H1 (cell line): ENCODE data around the gene CNRIP1. TPM values are rescaled to one million over a fixed set of nuclear protein-coding genes. Genes with fewer than 3 reads are reported as not detected.

ENCODE experiments used
- CTCF ChIA-PET: fragments of 300-600 bp; sonication (Branson Sonifier 250); formaldehyde crosslinking; loops from one replicate; lab custom pipeline; 2021; ENCODE audit not compliant: partially characterized antibody; lab: Charles Lee
- POLR2A ChIA-PET: fragments of 300-600 bp; sonication (Branson Sonifier 250); formaldehyde crosslinking; loops from one replicate; lab custom pipeline; 2021; ENCODE audit warnings: inconsistent platforms; ENCODE audit not compliant: partially characterized antibody; lab: Charles Lee
- DNase-seq, 2 experiments: peaks; one replicate each; pipeline versions ENCODE4 v3.0.0 to v3.0.0-alpha.2; 2010 to 2022; ENCODE audit warnings: low spot score in 2 of 2, low read depth in 1 of 2, mixed read lengths in 1 of 2
- FAIRE-seq: peaks from 2 replicates; lab custom pipeline; 2011; peaks lifted over from hg19 to GRCh38; lab: Jason Lieb, UNC
- H2AFZ ChIP-seq: 2 replicates; pipeline ENCODE4 v1.8.1; 2012; ENCODE audit warnings: low read length, inconsistent platforms
- H2AK5ac ChIP-seq: 2 replicates; pipeline ENCODE4 v1.6.1; 2013; ENCODE audit warnings: low read depth, low read length
- H2BK120ac ChIP-seq: replicated peaks from 2 replicates; pipeline ENCODE3; 2013; ENCODE audit warnings: low read depth, low read length, inconsistent platforms
- H2BK12ac ChIP-seq: 2 replicates; pipeline ENCODE4 v1.6.1; 2013; ENCODE audit warnings: low read depth, low read length
- H2BK15ac ChIP-seq: 2 replicates; pipeline ENCODE4 v1.6.1; 2013; ENCODE audit warnings: low read length
- H2BK20ac ChIP-seq: 2 replicates; pipeline ENCODE4 v1.6.1; 2013; ENCODE audit warnings: low read length
- H2BK5ac ChIP-seq: 2 replicates; pipeline ENCODE4 v1.6.1; 2013; ENCODE audit warnings: low read depth, low read length
- H3K14ac ChIP-seq: 2 replicates; pipeline ENCODE4 v1.6.1; 2013; ENCODE audit warnings: inconsistent platforms; ENCODE audit not compliant: insufficient read length
- H3K18ac ChIP-seq: 2 replicates; pipeline ENCODE4 v1.6.1; 2013; ENCODE audit warnings: low read length; ENCODE audit errors: extremely low read depth
- H3K23ac ChIP-seq: 2 replicates; pipeline ENCODE4 v1.6.1; 2013; ENCODE audit warnings: inconsistent platforms; ENCODE audit not compliant: insufficient read length
- H3K23me2 ChIP-seq: 2 replicates; pipeline ENCODE4 v1.6.1; 2013; ENCODE audit warnings: low read depth, low read length
- H3K27ac ChIP-seq: 2 replicates; pipeline ENCODE4 v1.6.1; 2011; ENCODE audit warnings: low read depth, low read length, inconsistent platforms
- H3K27me3 ChIP-seq, 4 experiments: replicated peaks in 1 of 4; 1 replicate in 1 of 4; 2 replicates in 3 of 4; pipeline versions ENCODE4 v1.6.1 to v1.8.1; 2011 to 2013; ENCODE audit warnings: low read length in 3 of 4, mild to moderate bottlenecking in 3 of 4, inconsistent platforms in 2 of 4, mixed read lengths in 2 of 4, moderate library complexity in 1 of 4; ENCODE audit not compliant: control insufficient read depth in 3 of 4, insufficient read depth in 3 of 4; ENCODE audit errors: extremely low read depth in 1 of 4
- H3K36me3 ChIP-seq, 4 experiments: 2 replicates each; pipeline versions ENCODE4 v1.6.1 to v1.8.1; 2011 to 2013; ENCODE audit warnings: mild to moderate bottlenecking in 4 of 4, low read length in 3 of 4, moderate library complexity in 2 of 4, control low read depth in 1 of 4, inconsistent platforms in 1 of 4; ENCODE audit not compliant: insufficient read depth in 4 of 4, control insufficient read depth in 2 of 4
- H3K4ac ChIP-seq: replicated peaks from 2 replicates; pipeline ENCODE3; 2013; ENCODE audit warnings: low read length, low read depth, mixed read lengths, inconsistent platforms; ENCODE audit not compliant: insufficient read length
- H3K4me1 ChIP-seq, 4 experiments: replicated peaks in 1 of 4; 1 replicate in 1 of 4; 2 replicates in 3 of 4; pipeline versions ENCODE4 v1.6.1 to v1.8.1; 2011 to 2013; ENCODE audit warnings: low read length in 3 of 4, inconsistent platforms in 2 of 4, mixed read lengths in 1 of 4; ENCODE audit not compliant: insufficient read depth in 4 of 4, control insufficient read depth in 3 of 4
- H3K4me2 ChIP-seq, 2 experiments: 2 replicates each; pipeline versions ENCODE4 v1.6.1 to v1.8.1; 2011 to 2013; ENCODE audit warnings: low read depth in 2 of 2, low read length in 2 of 2, control low read depth in 1 of 2, inconsistent platforms in 1 of 2, mild to moderate bottlenecking in 1 of 2; ENCODE audit not compliant: insufficient read depth in 1 of 2
- H3K4me3 ChIP-seq, 4 experiments: fragments of 200-600, 300-600 bp in 1 of 4; sonication (generic), shearing (Covaris generic), sonication (Bioruptor Twin) in 1 of 4; 2 replicates each; pipeline versions ENCODE4 v1.5.1 to v1.8.1; 2011 to 2016; ENCODE audit warnings: low read length in 4 of 4, low read depth in 3 of 4, control low read depth in 2 of 4, inconsistent platforms in 2 of 4, mild to moderate bottlenecking in 2 of 4, mixed read lengths in 1 of 4, moderate library complexity in 1 of 4; ENCODE audit not compliant: insufficient read depth in 2 of 4; ENCODE audit errors: extremely low read depth in 1 of 4
- H3K56ac ChIP-seq: replicated peaks from 2 replicates; pipeline ENCODE3; 2013; ENCODE audit warnings: low read depth, mild to moderate bottlenecking, mixed read lengths, low read length, inconsistent platforms; ENCODE audit not compliant: insufficient read length
- H3K79me1 ChIP-seq: 2 replicates; pipeline ENCODE4 v1.6.1; 2013; ENCODE audit warnings: low read depth, low read length, control low read depth
- H3K79me2 ChIP-seq, 2 experiments: 2 replicates each; pipeline versions ENCODE4 v1.6.1 to v1.8.1; 2012 to 2013; ENCODE audit warnings: low read length in 2 of 2, mild to moderate bottlenecking in 2 of 2, inconsistent platforms in 1 of 2; ENCODE audit not compliant: insufficient read depth in 2 of 2, control insufficient read depth in 1 of 2
- H3K9ac ChIP-seq, 4 experiments: replicated peaks in 1 of 4; 1 replicate in 1 of 4; 2 replicates in 3 of 4; pipeline versions ENCODE4 v1.6.1 to v1.8.1; 2011 to 2013; ENCODE audit warnings: low read depth in 3 of 4, low read length in 3 of 4, control low read depth in 2 of 4, mild to moderate bottlenecking in 2 of 4, moderate library complexity in 2 of 4, inconsistent platforms in 1 of 4; ENCODE audit errors: extremely low read depth in 1 of 4
- H3K9me3 ChIP-seq, 2 experiments: 2 replicates each; pipeline versions ENCODE4 v1.6.1 to v1.8.1; 2012 to 2013; ENCODE audit warnings: mild to moderate bottlenecking in 2 of 2, moderate library complexity in 2 of 2, control low read depth in 1 of 2, inconsistent platforms in 1 of 2, low read depth in 1 of 2, low read length in 1 of 2, mixed read lengths in 1 of 2; ENCODE audit not compliant: insufficient read depth in 2 of 2
- H4K20me1 ChIP-seq, 2 experiments: replicated peaks in 1 of 2; 2 replicates each; pipeline versions ENCODE3 to v1.8.1; 2011 to 2013; ENCODE audit warnings: inconsistent platforms in 2 of 2, low read length in 2 of 2, mild to moderate bottlenecking in 1 of 2; ENCODE audit not compliant: insufficient read depth in 2 of 2, control insufficient read depth in 1 of 2
- H4K5ac ChIP-seq: 2 replicates; pipeline ENCODE4 v1.6.1; 2013; ENCODE audit warnings: low read length, low read depth, mixed read lengths, inconsistent platforms; ENCODE audit not compliant: insufficient read length
- H4K8ac ChIP-seq: 2 replicates; pipeline ENCODE4 v1.8.0; 2013; ENCODE audit warnings: mild to moderate bottlenecking, moderate library complexity, low read length, inconsistent platforms; ENCODE audit not compliant: insufficient read depth; ENCODE audit errors: extremely low read depth
- H4K91ac ChIP-seq: replicated peaks from 2 replicates; pipeline ENCODE3; 2013; ENCODE audit warnings: low read length, mixed read lengths, inconsistent platforms; ENCODE audit not compliant: insufficient read length
- JUN ChIP-seq: IDR thresholded peaks from 2 replicates; pipeline ENCODE4 v1.6.1; 2011; ENCODE audit warnings: low read depth, mild to moderate bottlenecking, improper control_type of control experiment, low read length
- SRF ChIP-seq: IDR thresholded peaks from 2 replicates; pipeline ENCODE4 v1.6.1; 2011; ENCODE audit warnings: mild to moderate bottlenecking, low read depth, low read length, moderate library complexity
- WGBS, 2 experiments: shearing (Covaris generic) in 1 of 2; methylation state at CpG; one replicate each; pipeline versions ENCODE4 v1.1.6 to v1.1.7; 2013 to 2015; ENCODE audit warnings: low lambda C conversion rate in 2 of 2, mixed read lengths in 2 of 2, inconsistent platforms in 1 of 2, low coverage in 1 of 2, missing lambda C conversion rate in 1 of 2; ENCODE audit not compliant: insufficient replicate concordance in 2 of 2, insufficient coverage in 1 of 2, insufficient read length in 1 of 2; ENCODE audit errors: extremely low coverage in 1 of 2, missing lambda C conversion rate in 1 of 2; 5-methylcytosine and 5-hydroxymethylcytosine counted together
- polyA plus RNA-seq, 7 experiments: library from polyadenylated mRNA; depleted of rRNA in 3 of 7; stranded (reverse) in 5 of 7; unstranded in 2 of 7; fragments of >200 nt in 5 of 7; fragments of 200-250 nt in 2 of 7; gene quantifications; 1 replicate in 5 of 7; 2 replicates in 1 of 7; 4 replicates in 1 of 7; pipeline versions ENCODE4 v1.2.1 to v1.2.3, GENCODE V29; 2011 to 2013; ENCODE audit warnings: missing spikeins in 2 of 7, mixed read lengths in 2 of 7
- total RNA-seq: library from RNA; stranded (reverse); fragmentation: NEBNext Ultra II Directional; extraction: Animal tissue kit (Norgen Biotek cat#: 25700); gene quantifications from 2 replicates; pipeline ENCODE4 v1.2.1, GENCODE V29; 2021
- TF ChIP-seq, protein P1 (sequence below), 3 experiments: IDR thresholded peaks; 1 replicate in 2 of 3; 2 replicates in 1 of 3; pipeline versions ENCODE4 v1.5.1 to v1.6.1; 2011; ENCODE audit warnings: low read length in 3 of 3, mild to moderate bottlenecking in 3 of 3, inconsistent platforms in 2 of 3, low read depth in 1 of 3, moderate library complexity in 1 of 3; ENCODE audit not compliant: insufficient read depth in 1 of 3; ENCODE audit errors: control extremely low read depth in 1 of 3

Gene CNRIP1
- total and polyA plus RNA-seq, 2 of the 8 experiments (the other 6 are each of a cell fraction or from before 2014, with no cell fraction given) = 4.6 to 7.0 TPM

DNA sequence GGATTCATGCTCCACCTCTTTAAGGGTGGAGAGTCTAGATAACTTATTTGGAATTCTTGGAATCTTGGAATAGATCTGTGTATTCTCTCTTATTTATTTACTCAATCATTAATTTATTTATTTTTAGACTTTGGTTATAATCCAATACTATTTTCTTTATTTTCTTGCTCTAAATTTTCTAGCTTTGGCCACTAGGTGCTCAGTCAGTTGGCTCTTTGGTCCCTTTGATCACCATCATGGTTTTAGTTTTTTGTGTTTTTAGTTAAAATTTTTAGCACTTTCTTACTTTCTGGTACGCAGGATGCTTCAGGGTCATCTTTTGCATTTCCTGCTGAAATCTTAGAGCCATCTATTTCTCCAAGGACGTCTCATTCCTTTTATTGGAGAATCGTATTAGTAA, 40.1 kb upstream of the CNRIP1 start:
- Histone ChIP-seq H2AK5ac (no peak overlapping the region), H3K4me3 (no peak overlapping the region), H3K79me1 (no peaks in the 10 kb centered on the region), H2BK120ac (no peak overlapping the region), H3K18ac (no peak overlapping the region), H3K14ac (no peak overlapping the region), H4K5ac (no peak overlapping the region), H2AFZ (no peak overlapping the region), H3K4me2 (no peak overlapping the region), H4K91ac (no peak overlapping the region), H3K27me3 (peaks cover 0 to 7% (median 3%) of the 10 kb centered on the region in 4 experiments; a peak in 3 of 7 replicates), H2BK5ac (no peak overlapping the region), H3K4me1 (no peaks in the 10 kb centered on the region; a peak in 1 of 7 replicates), H2BK20ac (no peak overlapping the region), H2BK12ac (no peak overlapping the region), H3K23ac (no peak overlapping the region), H4K20me1 (no peaks in the 10 kb centered on the region), H3K56ac (no peak overlapping the region), H3K23me2 (no peaks in the 10 kb centered on the region), H2BK15ac (no peak overlapping the region), H3K36me3 (no peaks in the 10 kb centered on the region), H3K79me2 (no peaks in the 10 kb centered on the region), H3K4ac (no peak overlapping the region), H4K8ac (no peak overlapping the region), H3K9ac (no peak overlapping the region), H3K27ac (no peak overlapping the region), H3K9me3 (no peaks in the 10 kb centered on the region)
- ChIA-PET CTCF (interaction anchor here (0.6 to 3.2 kb wide), 15 partner anchors 9 to 267 kb away, joined by 3 to 36 read pairs (median 3); partner anchors contain the start of gene CNRIP1), POLR2A (interaction anchor here (1.2 kb wide), 1 partner anchor 40 kb away, joined by 3 read pairs; the partner anchor contains the start of gene CNRIP1)
- WGBS, 2 experiments = 78% methylated on average over 3 of the region's 3 CpGs; no CpG with 5 or more reads in 1 of the 2 experiments
- DNase-seq (no peak), FAIRE-seq (no peak)
- TF ChIP-seq, protein P1, sequence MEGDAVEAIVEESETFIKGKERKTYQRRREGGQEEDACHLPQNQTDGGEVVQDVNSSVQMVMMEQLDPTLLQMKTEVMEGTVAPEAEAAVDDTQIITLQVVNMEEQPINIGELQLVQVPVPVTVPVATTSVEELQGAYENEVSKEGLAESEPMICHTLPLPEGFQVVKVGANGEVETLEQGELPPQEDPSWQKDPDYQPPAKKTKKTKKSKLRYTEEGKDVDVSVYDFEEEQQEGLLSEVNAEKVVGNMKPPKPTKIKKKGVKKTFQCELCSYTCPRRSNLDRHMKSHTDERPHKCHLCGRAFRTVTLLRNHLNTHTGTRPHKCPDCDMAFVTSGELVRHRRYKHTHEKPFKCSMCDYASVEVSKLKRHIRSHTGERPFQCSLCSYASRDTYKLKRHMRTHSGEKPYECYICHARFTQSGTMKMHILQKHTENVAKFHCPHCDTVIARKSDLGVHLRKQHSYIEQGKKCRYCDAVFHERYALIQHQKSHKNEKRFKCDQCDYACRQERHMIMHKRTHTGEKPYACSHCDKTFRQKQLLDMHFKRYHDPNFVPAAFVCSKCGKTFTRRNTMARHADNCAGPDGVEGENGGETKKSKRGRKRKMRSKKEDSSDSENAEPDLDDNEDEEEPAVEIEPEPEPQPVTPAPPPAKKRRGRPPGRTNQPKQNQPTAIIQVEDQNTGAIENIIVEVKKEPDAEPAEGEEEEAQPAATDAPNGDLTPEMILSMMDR (IDR thresholded peaks at IDR 0.05; ENCODE audit: control extremely low read depth in 1 of 3, insufficient read depth in 1 of 3, low read depth in 1 of 3, low read length in 3 of 3) = peak in 1 of 3 experiments; percentile 11; a peak in 1 of 4 replicates
- no peak for TF ChIP-seq SRF
- TF ChIP-seq JUN = no peak
